H1 (cell line): ENCODE data around the gene LIMA1. TPM values are rescaled to one million over a fixed set of nuclear protein-coding genes. Genes with fewer than 3 reads are reported as not detected.

Experiments used
- CTCF ChIA-PET: fragments of 300-600 bp; sonication (Branson Sonifier 250); formaldehyde crosslinking; loops from one replicate; lab custom pipeline; 2021; ENCODE audit not compliant: partially characterized antibody; lab: Charles Lee
- POLR2A ChIA-PET: fragments of 300-600 bp; sonication (Branson Sonifier 250); formaldehyde crosslinking; loops from one replicate; lab custom pipeline; 2021; ENCODE audit warnings: inconsistent platforms; ENCODE audit not compliant: partially characterized antibody; lab: Charles Lee
- DNase-seq, 2 experiments: peaks; one replicate each; pipeline versions ENCODE4 v3.0.0 to v3.0.0-alpha.2; 2010 to 2022; ENCODE audit warnings: low spot score in 2 of 2, low read depth in 1 of 2, mixed read lengths in 1 of 2
- FAIRE-seq: peaks from 2 replicates; lab custom pipeline; 2011; peaks lifted over from hg19 to GRCh38; lab: Jason Lieb, UNC
- H2AFZ ChIP-seq: 2 replicates; pipeline ENCODE4 v1.8.1; 2012; ENCODE audit warnings: low read length, inconsistent platforms
- H2AK5ac ChIP-seq: 2 replicates; pipeline ENCODE4 v1.6.1; 2013; ENCODE audit warnings: low read depth, low read length
- H2BK120ac ChIP-seq: replicated peaks from 2 replicates; pipeline ENCODE3; 2013; ENCODE audit warnings: low read depth, low read length, inconsistent platforms
- H2BK12ac ChIP-seq: 2 replicates; pipeline ENCODE4 v1.6.1; 2013; ENCODE audit warnings: low read depth, low read length
- H2BK15ac ChIP-seq: 2 replicates; pipeline ENCODE4 v1.6.1; 2013; ENCODE audit warnings: low read length
- H2BK20ac ChIP-seq: 2 replicates; pipeline ENCODE4 v1.6.1; 2013; ENCODE audit warnings: low read length
- H2BK5ac ChIP-seq: 2 replicates; pipeline ENCODE4 v1.6.1; 2013; ENCODE audit warnings: low read depth, low read length
- H3K14ac ChIP-seq: 2 replicates; pipeline ENCODE4 v1.6.1; 2013; ENCODE audit warnings: inconsistent platforms; ENCODE audit not compliant: insufficient read length
- H3K18ac ChIP-seq: 2 replicates; pipeline ENCODE4 v1.6.1; 2013; ENCODE audit warnings: low read length; ENCODE audit errors: extremely low read depth
- H3K23ac ChIP-seq: 2 replicates; pipeline ENCODE4 v1.6.1; 2013; ENCODE audit warnings: inconsistent platforms; ENCODE audit not compliant: insufficient read length
- H3K23me2 ChIP-seq: 2 replicates; pipeline ENCODE4 v1.6.1; 2013; ENCODE audit warnings: low read depth, low read length
- H3K27ac ChIP-seq: 2 replicates; pipeline ENCODE4 v1.6.1; 2011; ENCODE audit warnings: low read depth, low read length, inconsistent platforms
- H3K27me3 ChIP-seq, 4 experiments: replicated peaks in 1 of 4; 1 replicate in 1 of 4; 2 replicates in 3 of 4; pipeline versions ENCODE4 v1.6.1 to v1.8.1; 2011 to 2013; ENCODE audit warnings: low read length in 3 of 4, mild to moderate bottlenecking in 3 of 4, inconsistent platforms in 2 of 4, mixed read lengths in 2 of 4, moderate library complexity in 1 of 4; ENCODE audit not compliant: control insufficient read depth in 3 of 4, insufficient read depth in 3 of 4; ENCODE audit errors: extremely low read depth in 1 of 4
- H3K36me3 ChIP-seq, 4 experiments: 2 replicates each; pipeline versions ENCODE4 v1.6.1 to v1.8.1; 2011 to 2013; ENCODE audit warnings: mild to moderate bottlenecking in 4 of 4, low read length in 3 of 4, moderate library complexity in 2 of 4, control low read depth in 1 of 4, inconsistent platforms in 1 of 4; ENCODE audit not compliant: insufficient read depth in 4 of 4, control insufficient read depth in 2 of 4
- H3K4ac ChIP-seq: replicated peaks from 2 replicates; pipeline ENCODE3; 2013; ENCODE audit warnings: low read length, low read depth, mixed read lengths, inconsistent platforms; ENCODE audit not compliant: insufficient read length
- H3K4me1 ChIP-seq, 4 experiments: replicated peaks in 1 of 4; 1 replicate in 1 of 4; 2 replicates in 3 of 4; pipeline versions ENCODE4 v1.6.1 to v1.8.1; 2011 to 2013; ENCODE audit warnings: low read length in 3 of 4, inconsistent platforms in 2 of 4, mixed read lengths in 1 of 4; ENCODE audit not compliant: insufficient read depth in 4 of 4, control insufficient read depth in 3 of 4
- H3K4me2 ChIP-seq, 2 experiments: 2 replicates each; pipeline versions ENCODE4 v1.6.1 to v1.8.1; 2011 to 2013; ENCODE audit warnings: low read depth in 2 of 2, low read length in 2 of 2, control low read depth in 1 of 2, inconsistent platforms in 1 of 2, mild to moderate bottlenecking in 1 of 2; ENCODE audit not compliant: insufficient read depth in 1 of 2
- H3K4me3 ChIP-seq, 4 experiments: fragments of 200-600, 300-600 bp in 1 of 4; sonication (generic), shearing (Covaris generic), sonication (Bioruptor Twin) in 1 of 4; 2 replicates each; pipeline versions ENCODE4 v1.5.1 to v1.8.1; 2011 to 2016; ENCODE audit warnings: low read length in 4 of 4, low read depth in 3 of 4, control low read depth in 2 of 4, inconsistent platforms in 2 of 4, mild to moderate bottlenecking in 2 of 4, mixed read lengths in 1 of 4, moderate library complexity in 1 of 4; ENCODE audit not compliant: insufficient read depth in 2 of 4; ENCODE audit errors: extremely low read depth in 1 of 4
- H3K56ac ChIP-seq: replicated peaks from 2 replicates; pipeline ENCODE3; 2013; ENCODE audit warnings: low read depth, mild to moderate bottlenecking, mixed read lengths, low read length, inconsistent platforms; ENCODE audit not compliant: insufficient read length
- H3K79me1 ChIP-seq: 2 replicates; pipeline ENCODE4 v1.6.1; 2013; ENCODE audit warnings: low read depth, low read length, control low read depth
- H3K79me2 ChIP-seq, 2 experiments: 2 replicates each; pipeline versions ENCODE4 v1.6.1 to v1.8.1; 2012 to 2013; ENCODE audit warnings: low read length in 2 of 2, mild to moderate bottlenecking in 2 of 2, inconsistent platforms in 1 of 2; ENCODE audit not compliant: insufficient read depth in 2 of 2, control insufficient read depth in 1 of 2
- H3K9ac ChIP-seq, 4 experiments: replicated peaks in 1 of 4; 1 replicate in 1 of 4; 2 replicates in 3 of 4; pipeline versions ENCODE4 v1.6.1 to v1.8.1; 2011 to 2013; ENCODE audit warnings: low read depth in 3 of 4, low read length in 3 of 4, control low read depth in 2 of 4, mild to moderate bottlenecking in 2 of 4, moderate library complexity in 2 of 4, inconsistent platforms in 1 of 4; ENCODE audit errors: extremely low read depth in 1 of 4
- H3K9me3 ChIP-seq, 2 experiments: 2 replicates each; pipeline versions ENCODE4 v1.6.1 to v1.8.1; 2012 to 2013; ENCODE audit warnings: mild to moderate bottlenecking in 2 of 2, moderate library complexity in 2 of 2, control low read depth in 1 of 2, inconsistent platforms in 1 of 2, low read depth in 1 of 2, low read length in 1 of 2, mixed read lengths in 1 of 2; ENCODE audit not compliant: insufficient read depth in 2 of 2
- H4K20me1 ChIP-seq, 2 experiments: replicated peaks in 1 of 2; 2 replicates each; pipeline versions ENCODE3 to v1.8.1; 2011 to 2013; ENCODE audit warnings: inconsistent platforms in 2 of 2, low read length in 2 of 2, mild to moderate bottlenecking in 1 of 2; ENCODE audit not compliant: insufficient read depth in 2 of 2, control insufficient read depth in 1 of 2
- H4K5ac ChIP-seq: 2 replicates; pipeline ENCODE4 v1.6.1; 2013; ENCODE audit warnings: low read length, low read depth, mixed read lengths, inconsistent platforms; ENCODE audit not compliant: insufficient read length
- H4K8ac ChIP-seq: 2 replicates; pipeline ENCODE4 v1.8.0; 2013; ENCODE audit warnings: mild to moderate bottlenecking, moderate library complexity, low read length, inconsistent platforms; ENCODE audit not compliant: insufficient read depth; ENCODE audit errors: extremely low read depth
- H4K91ac ChIP-seq: replicated peaks from 2 replicates; pipeline ENCODE3; 2013; ENCODE audit warnings: low read length, mixed read lengths, inconsistent platforms; ENCODE audit not compliant: insufficient read length
- HDAC6 ChIP-seq: IDR thresholded peaks from one replicate; pipeline ENCODE4 v1.7.1; 2012; ENCODE audit warnings: low read depth, mild to moderate bottlenecking, inconsistent platforms, low read length, moderate library complexity
- MAFK ChIP-seq: IDR thresholded peaks from 2 replicates; pipeline ENCODE4 v1.6.1; 2012; ENCODE audit warnings: low read depth, mild to moderate bottlenecking, improper control_type of control experiment, low read length
- WGBS, 2 experiments: shearing (Covaris generic) in 1 of 2; methylation state at CpG; one replicate each; pipeline versions ENCODE4 v1.1.6 to v1.1.7; 2013 to 2015; ENCODE audit warnings: low lambda C conversion rate in 2 of 2, mixed read lengths in 2 of 2, inconsistent platforms in 1 of 2, low coverage in 1 of 2, missing lambda C conversion rate in 1 of 2; ENCODE audit not compliant: insufficient replicate concordance in 2 of 2, insufficient coverage in 1 of 2, insufficient read length in 1 of 2; ENCODE audit errors: extremely low coverage in 1 of 2, missing lambda C conversion rate in 1 of 2; 5-methylcytosine and 5-hydroxymethylcytosine counted together
- polyA plus RNA-seq, 7 experiments: library from polyadenylated mRNA; depleted of rRNA in 3 of 7; stranded (reverse) in 5 of 7; unstranded in 2 of 7; fragments of >200 nt in 5 of 7; fragments of 200-250 nt in 2 of 7; gene quantifications; 1 replicate in 5 of 7; 2 replicates in 1 of 7; 4 replicates in 1 of 7; pipeline versions ENCODE4 v1.2.1 to v1.2.3, GENCODE V29; 2011 to 2013; ENCODE audit warnings: missing spikeins in 2 of 7, mixed read lengths in 2 of 7
- total RNA-seq: library from RNA; stranded (reverse); fragmentation: NEBNext Ultra II Directional; extraction: Animal tissue kit (Norgen Biotek cat#: 25700); gene quantifications from 2 replicates; pipeline ENCODE4 v1.2.1, GENCODE V29; 2021

The LIMA1 gene
- total and polyA plus RNA-seq, 2 of the 8 experiments (the other 6 are each of a cell fraction or from before 2014, with no cell fraction given): 12.7 to 47.6 TPM

- Histone ChIP-seq H4K5ac (no peak overlapping the region), H3K14ac (no peak overlapping the region), H2BK20ac (no peak overlapping the region), H3K79me2 (peaks cover 0 to 31% of the 10 kb centered on the region in 2 experiments; a peak in 2 of 4 replicates), H4K8ac (no peak overlapping the region), H3K36me3 (peaks cover 0 to 6% (median 3%) of the 10 kb centered on the region in 4 experiments; a peak in 5 of 8 replicates), H3K4me2 (no peak overlapping the region), H3K23ac (no peak overlapping the region), H3K9me3 (no peaks in the 10 kb centered on the region), H3K4ac (no peak overlapping the region), H2BK15ac (no peak overlapping the region), H3K23me2 (no peaks in the 10 kb centered on the region), H4K91ac (no peak overlapping the region), H3K9ac (no peak overlapping the region), H3K4me3 (no peak overlapping the region), H3K18ac (no peak overlapping the region), H3K27me3 (no peaks in the 10 kb centered on the region), H3K27ac (no peak overlapping the region), H2AFZ (no peak overlapping the region), H2BK120ac (no peak overlapping the region), H2BK12ac (no peak overlapping the region), H4K20me1 (peaks cover 2% of the 10 kb centered on the region in 2 experiments), H2BK5ac (no peak overlapping the region), H2AK5ac (no peak overlapping the region), H3K56ac (no peak overlapping the region), H3K79me1 (no peaks in the 10 kb centered on the region; the same call in 1 of the 2 replicates), H3K4me1 (no peaks in the 10 kb centered on the region)
- 91% methylated on average over 2 of the region's 4 CpGs; no CpG with 5 or more reads in 1 of the 2 experiments for WGBS, 2 experiments
- CTCF ChIA-PET: interaction anchor here (0.6 to 4.8 kb wide), 10 partner anchors 11 to 741 kb away, joined by 3 to 28 read pairs (median 4); partner anchors contain the start of gene CERS5
- TF ChIP-seq HDAC6 (no peak), MAFK (peak; percentile 85)
- FAIRE-seq (no peak), DNase-seq (no peak)
- POLR2A ChIA-PET: interaction anchor here (1.2 to 2.5 kb wide), 4 partner anchors 9 to 62 kb away, joined by 3 to 11 read pairs (median 5); partner anchors contain the start of genes CERS5 and SMARCD1
Measured at GRCh38 chr12:50147281-50147680, 136.0 kb downstream of the LIMA1 start.
